ENCODE measurements around the gene SNAPC2. TPM values are rescaled to one million over a fixed set of nuclear protein-coding genes. Genes with fewer than 3 reads are reported as not detected.
"Not testable (repeated sequence)": the region's sequence is repeated elsewhere in the genome, so short reads cannot be mapped to it uniquely, and the experiment has no call there.

The SNAPC2 gene
- polyA plus RNA-seq, 4 donors: 12.4 to 17.3 (median 16.4) TPM

- Histone ChIP-seq H3K27ac (ENCODE audit: low read depth in 1 of 3, low read length in 2 of 3) (no peak overlapping the region), H3K9me3 (ENCODE audit: control insufficient read depth in 2 of 2, insufficient read depth in 1 of 2, low read depth in 1 of 2, low read length in 1 of 2) (no peaks in the 10 kb centered on the region), H3K36me3 (ENCODE audit: control insufficient read depth in 3 of 3, insufficient read depth in 2 of 3, low read depth in 1 of 3, low read length in 3 of 3) (peaks cover 0 to 26% (median 9%) of the 10 kb centered on the region in 3 donors), H3K4me3 (ENCODE audit: low read depth in 1 of 3, low read length in 3 of 3) (no peak overlapping the region), H3K4me1 (ENCODE audit: control insufficient read depth in 3 of 3, insufficient read depth in 2 of 3, low read depth in 1 of 3, low read length in 2 of 3) (no peaks in the 10 kb centered on the region), H3K27me3 (ENCODE audit: control insufficient read depth in 3 of 3, insufficient read depth in 3 of 3, low read length in 3 of 3) (no peaks in the 10 kb centered on the region)
- 88 to 94% (median 89%) methylated on average over 11 of the region's 11 CpGs for WGBS, 3 donors
- FAIRE-seq (no peak), DNase-seq (no peak)
Measured at GRCh38 chr19:7955696-7956095, 35.6 kb downstream of the SNAPC2 start.

- FAIRE-seq (no peak), DNase-seq (no peak)
- no peaks in the 10 kb centered on the region for H3K9me3 ChIP-seq (ENCODE audit: control insufficient read depth in 2 of 2, insufficient read depth in 1 of 2, low read depth in 1 of 2, low read length in 1 of 2)
- no peaks in the 10 kb centered on the region for H3K27me3 ChIP-seq (ENCODE audit: control insufficient read depth in 3 of 3, insufficient read depth in 3 of 3, low read length in 3 of 3)
- H3K4me1 ChIP-seq (ENCODE audit: control insufficient read depth in 3 of 3, insufficient read depth in 2 of 3, low read depth in 1 of 3, low read length in 2 of 3): peaks cover 0 to 4% (median 0%) of the 10 kb centered on the region in 3 donors
- no peak overlapping the region for H3K27ac ChIP-seq (ENCODE audit: low read depth in 1 of 3, low read length in 2 of 3)
- 62 to 75% (median 65%) methylated on average over 6 of the region's 6 CpGs for WGBS, 3 donors
- no peak overlapping the region for H3K4me3 ChIP-seq (ENCODE audit: low read depth in 1 of 3, low read length in 3 of 3)
- peaks cover 4 to 46% (median 10%) of the 10 kb centered on the region in 3 donors for H3K36me3 ChIP-seq (ENCODE audit: control insufficient read depth in 3 of 3, insufficient read depth in 2 of 3, low read depth in 1 of 3, low read length in 3 of 3)
Measured at GRCh38 chr19:7959211-7959610, 39.1 kb downstream of the SNAPC2 start.

- FAIRE-seq; H3K4me1 ChIP-seq (ENCODE audit: control insufficient read depth in 3 of 3, insufficient read depth in 2 of 3, low read depth in 1 of 3, low read length in 2 of 3); H3K27me3 ChIP-seq (ENCODE audit: control insufficient read depth in 3 of 3, insufficient read depth in 3 of 3, low read length in 3 of 3); H3K9me3 ChIP-seq (ENCODE audit: control insufficient read depth in 2 of 2, insufficient read depth in 1 of 2, low read depth in 1 of 2, low read length in 1 of 2); H3K4me3 ChIP-seq (ENCODE audit: low read depth in 1 of 3, low read length in 3 of 3); H3K27ac ChIP-seq (ENCODE audit: low read depth in 1 of 3, low read length in 2 of 3); DNase-seq: not testable (repeated sequence)
- peaks cover 10 to 64% (median 16%) of the 10 kb centered on the region in 3 donors for H3K36me3 ChIP-seq (ENCODE audit: control insufficient read depth in 3 of 3, insufficient read depth in 2 of 3, low read depth in 1 of 3, low read length in 3 of 3)
- 91 to 94% (median 94%) methylated on average over 4 of the region's 4 CpGs for WGBS, 3 donors
Measured at GRCh38 chr19:7961082-7961481, 40.9 kb downstream of the SNAPC2 start.

- Histone ChIP-seq H3K4me3 (ENCODE audit: low read depth in 1 of 3, low read length in 3 of 3) (no peak overlapping the region), H3K36me3 (ENCODE audit: control insufficient read depth in 3 of 3, insufficient read depth in 2 of 3, low read depth in 1 of 3, low read length in 3 of 3) (peaks cover 18 to 70% (median 19%) of the 10 kb centered on the region in 3 donors), H3K9me3 (ENCODE audit: control insufficient read depth in 2 of 2, insufficient read depth in 1 of 2, low read depth in 1 of 2, low read length in 1 of 2) (no peaks in the 10 kb centered on the region), H3K27ac (ENCODE audit: low read depth in 1 of 3, low read length in 2 of 3) (no peak overlapping the region), H3K27me3 (ENCODE audit: control insufficient read depth in 3 of 3, insufficient read depth in 3 of 3, low read length in 3 of 3) (no peaks in the 10 kb centered on the region), H3K4me1 (ENCODE audit: control insufficient read depth in 3 of 3, insufficient read depth in 2 of 3, low read depth in 1 of 3, low read length in 2 of 3) (peaks cover 0 to 4% (median 0%) of the 10 kb centered on the region in 3 donors)
- 82 to 83% (median 83%) methylated on average over 13 of the region's 13 CpGs for WGBS, 3 donors
- FAIRE-seq (peak; percentile 26), DNase-seq (peak in 1 of 2 donors; percentile 33)
Measured at GRCh38 chr19:7961920-7962626, 41.9 kb downstream of the SNAPC2 start.

GRCh38 chr19:7962644-7963268 is 42.6 kb downstream of the SNAPC2 start:
- Histone ChIP-seq H3K27ac (ENCODE audit: low read depth in 1 of 3, low read length in 2 of 3) (no peak overlapping the region), H3K27me3 (ENCODE audit: control insufficient read depth in 3 of 3, insufficient read depth in 3 of 3, low read length in 3 of 3) (no peaks in the 10 kb centered on the region), H3K4me1 (ENCODE audit: control insufficient read depth in 3 of 3, insufficient read depth in 2 of 3, low read depth in 1 of 3, low read length in 2 of 3) (peaks cover 0 to 4% (median 0%) of the 10 kb centered on the region in 3 donors), H3K4me3 (ENCODE audit: low read depth in 1 of 3, low read length in 3 of 3) (no peak overlapping the region), H3K36me3 (ENCODE audit: control insufficient read depth in 3 of 3, insufficient read depth in 2 of 3, low read depth in 1 of 3, low read length in 3 of 3) (peaks cover 21 to 71% (median 22%) of the 10 kb centered on the region in 3 donors), H3K9me3 (ENCODE audit: control insufficient read depth in 2 of 2, insufficient read depth in 1 of 2, low read depth in 1 of 2, low read length in 1 of 2) (no peaks in the 10 kb centered on the region)
- DNase-seq (peak in 1 of 2 donors; percentile 27), FAIRE-seq (no peak)
- WGBS, 3 donors: 86 to 90% (median 87%) methylated on average over 22 of the region's 22 CpGs

- peaks cover 17 to 72% (median 22%) of the 10 kb centered on the region in 3 donors for H3K36me3 ChIP-seq (ENCODE audit: control insufficient read depth in 3 of 3, insufficient read depth in 2 of 3, low read depth in 1 of 3, low read length in 3 of 3)
- FAIRE-seq (no peak), DNase-seq (no peak)
- peaks cover 0 to 4% (median 0%) of the 10 kb centered on the region in 3 donors for H3K4me1 ChIP-seq (ENCODE audit: control insufficient read depth in 3 of 3, insufficient read depth in 2 of 3, low read depth in 1 of 3, low read length in 2 of 3)
- H3K27ac ChIP-seq (ENCODE audit: low read depth in 1 of 3, low read length in 2 of 3): no peak overlapping the region
- 95 to 97% (median 95%) methylated on average over 25 of the region's 25 CpGs for WGBS, 3 donors
- H3K27me3 ChIP-seq (ENCODE audit: control insufficient read depth in 3 of 3, insufficient read depth in 3 of 3, low read length in 3 of 3): no peaks in the 10 kb centered on the region
- H3K4me3 ChIP-seq (ENCODE audit: low read depth in 1 of 3, low read length in 3 of 3): no peak overlapping the region
- H3K9me3 ChIP-seq (ENCODE audit: control insufficient read depth in 2 of 2, insufficient read depth in 1 of 2, low read depth in 1 of 2, low read length in 1 of 2): no peaks in the 10 kb centered on the region
Measured at GRCh38 chr19:7963566-7963965, 43.4 kb downstream of the SNAPC2 start.

GRCh38 chr19:7965259-7965841 is 45.2 kb downstream of the SNAPC2 start:
- Histone ChIP-seq H3K27ac (ENCODE audit: low read depth in 1 of 3, low read length in 2 of 3) (no peak overlapping the region), H3K4me1 (ENCODE audit: control insufficient read depth in 3 of 3, insufficient read depth in 2 of 3, low read depth in 1 of 3, low read length in 2 of 3) (peaks cover 0 to 4% (median 0%) of the 10 kb centered on the region in 3 donors), H3K36me3 (ENCODE audit: control insufficient read depth in 3 of 3, insufficient read depth in 2 of 3, low read depth in 1 of 3, low read length in 3 of 3) (peaks cover 11 to 78% (median 28%) of the 10 kb centered on the region in 3 donors), H3K27me3 (ENCODE audit: control insufficient read depth in 3 of 3, insufficient read depth in 3 of 3, low read length in 3 of 3) (no peaks in the 10 kb centered on the region), H3K4me3 (ENCODE audit: low read depth in 1 of 3, low read length in 3 of 3) (no peak overlapping the region), H3K9me3 (ENCODE audit: control insufficient read depth in 2 of 2, insufficient read depth in 1 of 2, low read depth in 1 of 2, low read length in 1 of 2) (no peaks in the 10 kb centered on the region)
- 87 to 93% (median 91%) methylated on average over 12 of the region's 12 CpGs for WGBS, 3 donors
- DNase-seq (no peak), FAIRE-seq (no peak)

- Histone ChIP-seq H3K36me3 (ENCODE audit: control insufficient read depth in 3 of 3, insufficient read depth in 2 of 3, low read depth in 1 of 3, low read length in 3 of 3) (peaks cover 11 to 81% (median 26%) of the 10 kb centered on the region in 3 donors), H3K27ac (ENCODE audit: low read depth in 1 of 3, low read length in 2 of 3) (no peak overlapping the region)
Measured at GRCh38 chr19:7965921-7966665, 46.0 kb downstream of the SNAPC2 start.

More at GRCh38 chr19:7965921-7966665, 46.0 kb downstream of the SNAPC2 start:
- WGBS, 3 donors: 93% methylated on average over 12 of the region's 12 CpGs
- no peak overlapping the region for H3K4me3 ChIP-seq (ENCODE audit: low read depth in 1 of 3, low read length in 3 of 3)
- peaks cover 0 to 4% (median 0%) of the 10 kb centered on the region in 3 donors for H3K4me1 ChIP-seq (ENCODE audit: control insufficient read depth in 3 of 3, insufficient read depth in 2 of 3, low read depth in 1 of 3, low read length in 2 of 3)
- no peaks in the 10 kb centered on the region for H3K27me3 ChIP-seq (ENCODE audit: control insufficient read depth in 3 of 3, insufficient read depth in 3 of 3, low read length in 3 of 3)
- DNase-seq: no peak
- no peak for FAIRE-seq
- H3K9me3 ChIP-seq (ENCODE audit: control insufficient read depth in 2 of 2, insufficient read depth in 1 of 2, low read depth in 1 of 2, low read length in 1 of 2): no peaks in the 10 kb centered on the region
